Left renal pelvis (tissue), 4 donors: ENCODE measurements around the gene ZNRF4. TPM values are rescaled to one million over a fixed set of nuclear protein-coding genes. Genes with fewer than 3 reads are reported as not detected.

Experiments used
- DNase-seq, 4 donors: peaks; one replicate each; pipeline ENCODE4 v3.0.0-alpha.2; 2013; ENCODE audit warnings: low read depth in 4 of 4, low spot score in 3 of 4
- polyA plus RNA-seq, 4 donors: library from polyadenylated mRNA; unstranded; fragments of 120-200 nt; gene quantifications; one replicate each; pipeline ENCODE4 v1.2.1, GENCODE V29; 2013; ENCODE audit not compliant: insufficient read length in 4 of 4

Gene ZNRF4
- polyA plus RNA-seq, 4 donors, result not detected

- no peak for DNase-seq
These were observed 15.8 kb upstream of the ZNRF4 start for GRCh38 chr19:5439452-5439851.

GRCh38 chr19:5440299-5440698, 14.9 kb upstream of the ZNRF4 start:
- no peak for DNase-seq

- DNase-seq, result no peak
These were observed 11.5 kb upstream of the ZNRF4 start for GRCh38 chr19:5443723-5444122.

- no peak for DNase-seq
These were observed 10.8 kb upstream of the ZNRF4 start for GRCh38 chr19:5444431-5444830.

- no peak for DNase-seq
These were observed 10.1 kb upstream of the ZNRF4 start for GRCh38 chr19:5445071-5445470.

- no peak for DNase-seq
These were observed 9.6 kb upstream of the ZNRF4 start for GRCh38 chr19:5445561-5446055.

GRCh38 chr19:5447700-5448311, 7.4 kb upstream of the ZNRF4 start:
- no peak for DNase-seq

GRCh38 chr19:5448374-5448773, 6.8 kb upstream of the ZNRF4 start:
- no peak for DNase-seq

GRCh38 chr19:5450482-5451126, 4.6 kb upstream of the ZNRF4 start:
- DNase-seq, result no peak

- no peak for DNase-seq
These were observed 3.7 kb upstream of the ZNRF4 start for GRCh38 chr19:5451494-5451893.

GRCh38 chr19:5452594-5453565, 2.3 kb upstream of the ZNRF4 start:
- no peak for DNase-seq

GRCh38 chr19:5454743-5455142, 474 bp upstream of the ZNRF4 start:
- DNase-seq, result no peak

- no peak for DNase-seq
These were observed 1.1 kb downstream of the ZNRF4 start for GRCh38 chr19:5456130-5456840.

GRCh38 chr19:5456841-5457200, 1.6 kb downstream of the ZNRF4 start:
- DNase-seq, result no peak

- DNase-seq, result no peak
These were observed 2.5 kb downstream of the ZNRF4 start for GRCh38 chr19:5457709-5458108.

GRCh38 chr19:5458420-5458819, 3.2 kb downstream of the ZNRF4 start:
- DNase-seq, result no peak

GRCh38 chr19:5459360-5459759, 4.1 kb downstream of the ZNRF4 start:
- no peak for DNase-seq

- DNase-seq, result no peak
These were observed 5.5 kb downstream of the ZNRF4 start for GRCh38 chr19:5460748-5461147.

GRCh38 chr19:5463959-5464358, 8.7 kb downstream of the ZNRF4 start:
- DNase-seq, result no peak

- DNase-seq, result no peak
These were observed 10.9 kb downstream of the ZNRF4 start for GRCh38 chr19:5466072-5466471.

GRCh38 chr19:5466814-5467291, 11.6 kb downstream of the ZNRF4 start:
- DNase-seq, result no peak
